ENCODE results near the gene KIRREL3.

- TF ChIP-seq CTCF (IDR thresholded peaks at IDR 0.05), result no peak
- no peak for TF ChIP-seq POLR2A (IDR thresholded peaks at IDR 0.05)
Observed at GRCh38 chr11:126853732-126854131, 146.8 kb downstream of the KIRREL3 start.
